NCI-H82 (cell line): ENCODE data around the gene CRYBA1.
"Not testable (repeated sequence)": the region's sequence is repeated elsewhere in the genome, so short reads cannot be mapped to it uniquely, and the experiment has no call there.

Experiments used
- DNase-seq: peaks from one replicate; lab custom pipeline; 2025; lab: John Stamatoyannopoulos, UW

The CRYBA1 gene

DNA sequence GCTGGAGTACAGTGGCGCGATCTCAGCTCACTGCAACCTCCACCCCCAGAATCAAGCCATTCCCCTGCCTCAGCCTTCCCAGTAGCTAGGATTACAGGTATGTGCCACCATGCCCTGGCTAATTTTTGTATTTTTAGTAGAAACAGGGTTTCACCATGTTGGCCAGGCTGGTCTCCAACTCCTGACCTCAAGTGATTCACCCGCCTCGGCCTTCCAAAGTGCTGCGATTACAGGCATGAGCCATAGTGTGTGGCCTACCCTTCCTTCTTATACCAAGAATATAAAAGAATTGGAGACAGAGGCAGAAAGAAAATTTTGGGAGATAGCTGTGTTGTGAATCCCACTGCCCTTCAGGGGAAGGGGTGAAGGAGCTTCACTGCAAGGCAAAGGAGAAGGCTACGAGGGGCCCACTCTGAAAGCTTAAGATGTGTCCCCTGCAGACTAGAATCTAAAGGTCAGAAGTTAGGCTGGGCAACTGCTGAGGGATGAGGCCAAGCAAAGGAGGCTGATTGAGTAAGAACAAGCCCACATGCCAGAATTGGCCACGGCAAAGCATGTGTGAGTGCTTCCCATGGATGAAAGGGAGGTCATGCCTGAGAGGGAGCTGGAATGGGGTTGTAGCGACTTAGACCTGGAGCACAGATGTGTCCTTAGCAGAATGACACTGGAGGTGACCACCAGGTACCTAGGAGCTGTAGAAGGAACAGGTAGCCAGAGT, 8.4 kb upstream of the CRYBA1 start:
- no peak for DNase-seq

GRCh38 chr17:29240477-29240876, 6.2 kb upstream of the CRYBA1 start:
- DNase-seq = no peak

GRCh38 chr17:29240968-29241963, 5.4 kb upstream of the CRYBA1 start:
- no peak for DNase-seq

DNA sequence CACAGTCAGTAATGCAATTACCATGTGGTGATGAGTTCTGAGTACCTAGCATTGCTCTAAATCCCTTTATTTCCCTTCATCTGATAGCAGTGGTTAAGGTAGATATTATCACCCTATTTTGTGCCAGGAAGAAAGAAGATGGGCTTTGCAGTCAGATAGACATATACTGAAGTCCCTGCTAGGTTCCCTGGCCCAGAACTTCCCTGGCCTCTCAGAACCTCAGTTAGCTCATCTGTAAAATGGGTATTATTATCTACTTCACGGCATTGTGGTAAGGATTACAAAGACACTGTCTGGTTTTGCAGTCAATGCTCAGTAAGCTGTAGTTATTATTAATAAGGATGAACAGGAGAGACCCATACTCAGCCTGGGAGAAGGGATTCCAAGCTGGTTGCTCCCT, 4.6 kb upstream of the CRYBA1 start:
- DNase-seq = no peak

GRCh38 chr17:29242790-29243189, 3.9 kb upstream of the CRYBA1 start:
- no peak for DNase-seq

DNA sequence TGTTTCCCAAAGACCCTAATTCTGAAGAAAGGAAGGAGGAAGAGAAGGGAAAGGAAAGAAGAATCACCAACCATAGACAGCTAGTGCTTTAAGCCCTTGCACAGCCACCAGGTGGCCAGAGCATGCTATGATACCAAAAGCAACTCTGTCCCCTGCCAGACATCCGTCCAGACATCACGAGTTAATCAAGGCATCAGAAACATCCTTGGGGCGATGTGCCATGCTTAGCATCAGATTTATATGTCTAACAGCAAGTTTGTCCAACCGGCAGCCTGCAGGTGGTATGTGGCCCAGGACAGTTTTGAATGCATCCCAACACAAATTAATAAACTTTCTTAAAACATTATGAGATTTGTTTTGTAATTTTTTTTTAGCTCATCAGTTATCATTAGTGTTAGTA, 2.9 kb upstream of the CRYBA1 start:
- DNase-seq = peak; percentile 71

DNA sequence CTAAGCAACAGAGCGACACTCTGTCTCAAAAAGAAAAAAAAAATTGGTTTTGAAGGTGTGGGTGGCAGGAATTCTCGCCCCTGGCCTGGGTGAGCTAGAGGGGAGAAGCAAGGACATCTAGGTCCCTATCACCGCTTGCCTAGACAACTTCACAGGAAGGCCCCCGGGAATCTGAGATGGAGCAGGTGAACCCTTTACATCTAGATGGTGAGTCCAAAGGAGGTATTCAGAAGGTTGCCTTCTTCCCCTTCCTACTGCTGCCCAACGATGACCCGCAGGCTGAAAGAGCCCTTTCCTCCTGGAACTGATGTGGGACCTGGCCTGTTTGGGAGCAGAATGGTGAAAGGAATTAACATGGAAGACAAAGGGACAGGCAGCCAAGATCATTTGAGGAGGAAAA, 1.3 kb upstream of the CRYBA1 start:
- DNase-seq = no peak

DNA sequence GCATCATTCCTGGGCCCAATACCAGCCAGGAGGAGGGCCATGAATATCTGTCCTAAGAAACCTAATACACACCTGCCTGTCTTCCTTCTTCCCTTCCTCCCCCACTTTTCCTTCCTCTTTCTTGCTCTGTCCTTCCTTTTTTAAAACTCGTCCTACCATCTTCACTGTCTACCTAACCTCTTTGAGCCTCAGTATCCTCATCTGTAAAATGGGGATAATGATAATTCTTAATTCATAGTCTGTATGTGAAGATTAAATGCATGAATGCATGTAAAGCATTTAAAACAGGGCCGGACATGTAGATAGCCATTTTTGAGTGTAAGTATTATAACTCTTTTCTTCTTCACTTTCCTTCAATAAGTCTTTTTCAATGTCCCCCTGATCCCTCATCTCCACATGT, 560 bp downstream of the CRYBA1 start:
- no peak for DNase-seq

DNA sequence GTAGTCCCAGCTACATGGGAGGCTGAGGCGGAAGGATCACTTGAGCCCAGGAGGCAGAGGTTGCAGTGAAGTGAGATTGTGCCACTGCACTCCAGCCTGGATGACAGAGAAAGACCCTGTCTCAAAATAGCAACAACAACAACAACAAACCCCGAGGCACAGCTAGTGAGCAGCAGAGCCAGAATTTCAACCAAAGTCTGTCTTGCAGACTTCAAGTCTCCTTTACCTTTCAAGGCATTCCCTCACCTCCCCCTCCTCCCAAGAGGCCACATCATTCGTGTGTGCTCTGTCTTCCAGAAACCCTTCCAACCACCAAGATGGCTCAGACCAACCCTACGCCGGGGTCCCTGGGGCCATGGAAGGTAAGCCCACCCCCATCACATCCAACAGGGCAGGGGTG, 2.2 kb downstream of the CRYBA1 start:
- no peak for DNase-seq

DNA sequence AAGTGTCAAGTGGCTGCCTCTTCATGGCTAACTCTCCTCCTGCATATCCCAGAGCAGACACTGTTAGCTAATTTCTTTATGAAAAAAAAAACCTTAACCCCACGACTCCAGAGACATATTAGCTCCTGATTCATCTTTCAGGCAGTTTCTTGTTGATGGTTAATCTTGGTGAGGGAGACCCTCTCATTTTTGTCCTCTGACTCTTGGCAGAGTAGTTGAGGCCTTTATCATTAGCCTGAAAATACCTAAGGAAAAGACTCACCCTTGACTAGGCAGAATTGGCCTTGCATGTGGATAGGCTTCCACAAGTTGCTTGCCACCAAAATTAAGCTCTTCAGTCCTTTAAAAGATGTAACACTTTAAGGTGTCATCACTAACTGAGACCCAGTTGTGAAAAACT, 4.0 kb downstream of the CRYBA1 start:
- no peak for DNase-seq

DNA sequence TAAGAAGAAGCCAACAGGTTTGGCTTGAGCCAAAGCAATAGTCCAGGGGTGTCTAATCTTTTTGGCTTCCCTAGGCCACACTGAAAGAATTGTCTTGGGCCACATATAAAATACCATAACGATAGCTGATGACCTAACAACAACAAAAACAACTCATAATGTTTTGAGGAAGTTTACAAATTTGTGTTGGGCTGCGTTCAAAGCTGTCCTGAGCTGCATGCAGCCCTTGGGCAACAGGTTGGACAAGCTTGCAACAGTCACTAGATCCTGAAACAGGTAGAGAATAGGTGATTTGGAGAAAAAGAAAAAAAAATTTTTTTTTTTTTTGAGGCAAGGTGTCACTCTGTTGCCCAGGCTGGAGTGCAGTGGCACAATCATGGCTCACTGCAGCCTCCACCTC, 4.5 kb downstream of the CRYBA1 start:
- no peak for DNase-seq

- DNase-seq = peak; percentile 36
Measured at GRCh38 chr17:29252101-29252791, 5.6 kb downstream of the CRYBA1 start.

DNA sequence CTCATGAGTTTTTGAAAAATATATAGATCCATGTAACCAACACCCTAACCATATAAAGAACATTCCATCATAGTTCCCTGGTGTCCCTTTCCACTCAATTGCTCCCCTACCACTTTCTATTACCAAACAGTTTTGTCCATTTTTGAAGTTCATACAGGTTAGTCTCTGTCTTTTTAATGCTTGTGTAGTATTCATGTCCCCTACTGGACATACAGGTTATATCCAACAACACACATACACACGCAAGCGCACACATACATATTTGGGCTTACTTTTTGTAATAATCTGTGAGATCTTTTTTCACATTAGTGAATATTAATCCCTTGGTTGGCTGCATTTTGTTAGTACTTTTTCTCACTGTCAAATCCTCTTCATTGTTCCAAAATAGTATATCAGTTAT, 6.4 kb downstream of the CRYBA1 start:
- DNase-seq = no peak

GRCh38 chr17:29255926-29256522, 9.4 kb downstream of the CRYBA1 start:
- no peak for DNase-seq

GRCh38 chr17:29256735-29257466, 10.2 kb downstream of the CRYBA1 start:
- no peak for DNase-seq

GRCh38 chr17:29257756-29258155, 11.1 kb downstream of the CRYBA1 start:
- no peak for DNase-seq

GRCh38 chr17:29263916-29264315, 17.3 kb downstream of the CRYBA1 start:
- DNase-seq = peak; percentile 37

- DNase-seq = not testable (repeated sequence)
Measured at GRCh38 chr17:29271980-29272379, 25.3 kb downstream of the CRYBA1 start.

DNA sequence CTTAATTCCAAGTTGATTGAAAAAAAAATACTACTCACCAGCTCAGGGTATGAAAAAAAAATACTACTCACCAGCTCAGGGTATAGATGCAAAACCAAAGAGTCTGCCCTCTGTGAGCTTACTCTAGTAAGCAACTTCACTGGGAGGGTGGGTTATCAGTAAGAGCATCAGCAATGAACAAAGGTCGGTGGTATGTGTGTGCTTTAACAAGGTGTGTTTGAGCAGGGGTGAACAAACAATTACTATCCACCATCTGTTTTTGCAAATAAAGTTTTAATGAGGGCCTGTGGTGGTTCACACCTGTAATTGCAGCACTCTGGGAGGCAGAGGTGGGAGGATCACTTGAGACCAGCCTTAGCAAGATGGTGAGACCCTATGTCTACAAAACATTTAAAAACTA, 27.3 kb downstream of the CRYBA1 start:
- DNase-seq = no peak

GRCh38 chr17:29278692-29279091, 32.0 kb downstream of the CRYBA1 start:
- DNase-seq = no peak

GRCh38 chr17:29279397-29280070, 32.9 kb downstream of the CRYBA1 start:
- no peak for DNase-seq
